ENCODE measurements around the gene SEZ6L2. TPM values are rescaled to one million over a fixed set of nuclear protein-coding genes. Genes with fewer than 3 reads are reported as not detected.

Gene SEZ6L2
- total and polyA plus RNA-seq, 9 of the 15 experiments (the other 6 are each of a cell fraction or from before 2014, with no cell fraction given): 0.10 to 2.1 (median 0.72) TPM

GRCh38 chr16:29926711-29927052, 27.3 kb upstream of the SEZ6L2 start (continued):
- TF ChIP-seq ZFP36 (IDR thresholded peaks at IDR 0.05; ENCODE audit: low read depth, low read length, partially characterized antibody) (peak; percentile 5), DPF2 (IDR thresholded peaks at IDR 0.05) (0 out of 2 replicates have a peak, but pooled peaks have one; percentile 18), CEBPG (CRISPR knock-in tag; IDR thresholded peaks at IDR 0.05) (0 out of 2 replicates have a peak, but pooled peaks have one; percentile 7), CEBPG (tag; conservative IDR thresholded peaks at IDR 0.05 in 1 of 2, IDR thresholded peaks at IDR 0.05 in 1 of 2) (no peak), ZBTB40 (IDR thresholded peaks at IDR 0.05) (peak; percentile 50; the same call in 1 of the 2 replicates), ZBTB40 (CRISPR knock-in tag; IDR thresholded peaks at IDR 0.05) (no peak), E2F4 (CRISPR knock-in tag; IDR thresholded peaks at IDR 0.05; ENCODE audit: low read depth) (no peak), TEAD1 (CRISPR knock-in tag; IDR thresholded peaks at IDR 0.05) (0 out of 4 replicates have a peak, but pooled peaks of 1 of the 2 experiments have one; percentile 34), MECOM (CRISPR knock-in tag; IDR thresholded peaks at IDR 0.05) (no peak), RBM14 (IDR thresholded peaks at IDR 0.05; ENCODE audit: borderline replicate concordance, insufficient read depth, low read depth, low read length) (no peak), ZNF384 (IDR thresholded peaks at IDR 0.05; ENCODE audit: low read depth, low read length) (0 out of 2 replicates have a peak, but pooled peaks have one; percentile 18)
- TF ChIP-seq, protein P1, sequence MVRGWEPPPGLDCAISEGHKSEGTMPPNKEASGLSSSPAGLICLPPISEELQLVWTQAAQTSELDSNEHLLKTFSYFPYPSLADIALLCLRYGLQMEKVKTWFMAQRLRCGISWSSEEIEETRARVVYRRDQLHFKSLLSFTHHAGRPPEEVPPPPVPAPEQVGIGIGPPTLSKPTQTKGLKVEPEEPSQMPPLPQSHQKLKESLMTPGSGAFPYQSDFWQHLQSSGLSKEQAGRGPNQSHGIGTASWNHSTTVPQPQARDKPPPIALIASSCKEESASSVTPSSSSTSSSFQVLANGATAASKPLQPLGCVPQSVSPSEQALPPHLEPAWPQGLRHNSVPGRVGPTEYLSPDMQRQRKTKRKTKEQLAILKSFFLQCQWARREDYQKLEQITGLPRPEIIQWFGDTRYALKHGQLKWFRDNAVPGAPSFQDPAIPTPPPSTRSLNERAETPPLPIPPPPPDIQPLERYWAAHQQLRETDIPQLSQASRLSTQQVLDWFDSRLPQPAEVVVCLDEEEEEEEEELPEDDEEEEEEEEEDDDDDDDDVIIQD (CRISPR knock-in tag; IDR thresholded peaks at IDR 0.05): no peak

Measured in K562 (cell line).